A549 (cell line): Measurements from ENCODE around the gene COL4A6. TPM values are rescaled to one million over a fixed set of nuclear protein-coding genes. Genes with fewer than 3 reads are reported as not detected.

ENCODE experiments used
- ATAC-seq, 2 experiments: fragments of 200-7000 bp in 1 of 2; fragments of >200 bp in 1 of 2; cut with Nextera tagmentation in 1 of 2; cut with Tn5 transposase in 1 of 2; 3 replicates each; pipeline versions ENCODE4 v1.8.0 to v1.9.1; 2018 to 2020; ENCODE audit warnings: mild to moderate bottlenecking in 1 of 2, moderate library complexity in 1 of 2
- CTCF ChIA-PET: fragments of 300-600 bp; sonication (Branson Sonifier 250); formaldehyde crosslinking; extraction: SDS; loops from one replicate; lab custom pipeline; 2021; ENCODE audit warnings: antibody characterized with exemption, inconsistent platforms; lab: Yijun Ruan, JAX
- POLR2A ChIA-PET: fragments of 350-600 bp; formaldehyde crosslinking; extraction: SDS; loops from one replicate; lab custom pipeline; 2021; ENCODE audit warnings: antibody characterized with exemption, inconsistent platforms; lab: Yijun Ruan, JAX
- DNase-seq, 2 experiments: peaks; one replicate each; pipeline versions ENCODE4 v3.0.0 to v3.0.0-alpha.2; 2011 to 2016; ENCODE audit warnings: low read depth in 1 of 2, low spot score in 1 of 2
- FAIRE-seq: peaks from 2 replicates; lab custom pipeline; 2011; peaks lifted over from hg19 to GRCh38; lab: Jason Lieb, UNC
- H3K27ac ChIP-seq, 2 experiments: fragments of >200 bp; sonication (Bioruptor Twin); formaldehyde crosslinking; 3 replicates each; pipeline ENCODE4 v1.5.1; 2016 to 2017
- H3K4me1 ChIP-seq: fragments of >200 bp; sonication (Bioruptor Twin); formaldehyde crosslinking; 3 replicates; pipeline ENCODE4 v1.6.1; 2016
- H3K4me2 ChIP-seq: fragments of >200 bp; sonication (Bioruptor Twin); formaldehyde crosslinking; 3 replicates; pipeline ENCODE4 v1.6.1; 2016
- H3K4me3 ChIP-seq: fragments of >200 bp; sonication (Bioruptor Twin); formaldehyde crosslinking; 3 replicates; pipeline ENCODE4 v1.5.1; 2016
- H3K9me3 ChIP-seq: fragments of >200 bp; sonication (Bioruptor Twin); formaldehyde crosslinking; 3 replicates; pipeline ENCODE4 v1.6.1; 2016
- CBX2 ChIP-seq: fragments of 200-600 bp; sonication (generic); IDR thresholded peaks from 2 replicates; pipeline ENCODE4 v1.6.1; 2016; ENCODE audit warnings: low read depth, mild to moderate bottlenecking, borderline replicate concordance
- CEBPB ChIP-seq, 2 experiments: fragments of >200 bp in 1 of 2; sonication (Bioruptor Twin) in 1 of 2; formaldehyde crosslinking in 1 of 2; IDR thresholded peaks; 2 replicates each; pipeline ENCODE4 v1.6.1; 2012 to 2016
- CHD2 ChIP-seq: fragments of 150-350 bp; IDR thresholded peaks from 2 replicates; pipeline ENCODE4 v1.6.1; 2014; ENCODE audit warnings: low read length; ENCODE audit not compliant: partially characterized antibody
- EHF ChIP-seq: fragments of 250-450 bp; sonication (Bioruptor Pico); IDR thresholded peaks from 2 replicates; pipeline ENCODE4 v1.5.0; 2020; ENCODE audit warnings: mild to moderate bottlenecking
- EHMT2 ChIP-seq: fragments of 200-600 bp; sonication (generic); IDR thresholded peaks from 2 replicates; pipeline ENCODE4 v1.6.1; 2016; ENCODE audit warnings: antibody characterized with exemption, low read depth, mild to moderate bottlenecking, moderate library complexity
- EP300 ChIP-seq, 2 experiments: fragments of >200 bp; sonication (Bioruptor Twin); formaldehyde crosslinking; IDR thresholded peaks; 2 replicates in 1 of 2; 3 replicates in 1 of 2; pipeline ENCODE4 v1.6.1; 2016 to 2017
- FOSL2 ChIP-seq, 2 experiments: fragments of 450-650 bp in 1 of 2; fragments of >200 bp in 1 of 2; sonication (Bioruptor Twin) in 1 of 2; formaldehyde crosslinking; IDR thresholded peaks; 2 replicates each; pipeline versions ENCODE4 v1.5.0 to v1.6.1; 2016 to 2020; ENCODE audit warnings: mild to moderate bottlenecking in 1 of 2, moderate library complexity in 1 of 2
- FOXS1 ChIP-seq: fragments of 250-450 bp; sonication (Bioruptor Pico); IDR thresholded peaks from 2 replicates; pipeline ENCODE4 v1.5.0; 2020; ENCODE audit warnings: mild to moderate bottlenecking, moderate library complexity
- GATA3 ChIP-seq: IDR thresholded peaks from 2 replicates; pipeline ENCODE4 v1.6.1; 2012; ENCODE audit warnings: borderline replicate concordance
- HDAC2 ChIP-seq: fragments of 200-600 bp; sonication (generic); IDR thresholded peaks from 2 replicates; pipeline ENCODE4 v1.6.1; 2016
- HOXA7 ChIP-seq: fragments of 250-450 bp; sonication (Bioruptor Pico); IDR thresholded peaks from 2 replicates; pipeline ENCODE4 v1.5.0; 2020; ENCODE audit warnings: mild to moderate bottlenecking, moderate library complexity
- HOXB13 ChIP-seq: fragments of 250-450 bp; sonication (Bioruptor Pico); IDR thresholded peaks from 2 replicates; pipeline ENCODE4 v1.5.0; 2020; ENCODE audit warnings: low read depth, mild to moderate bottlenecking, moderate library complexity
- HOXB5 ChIP-seq: fragments of 250-450 bp; sonication (Bioruptor Pico); IDR thresholded peaks from 2 replicates; pipeline ENCODE4 v1.5.0; 2020; ENCODE audit warnings: mild to moderate bottlenecking, moderate library complexity
- JUN ChIP-seq, 2 experiments: fragments of >200 bp; sonication (Bioruptor Twin); formaldehyde crosslinking; IDR thresholded peaks; 2 replicates in 1 of 2; 3 replicates in 1 of 2; pipeline ENCODE4 v1.6.1; 2016 to 2017
- JUNB ChIP-seq: fragments of >200 bp; sonication (Bioruptor Twin); formaldehyde crosslinking; IDR thresholded peaks from 2 replicates; pipeline ENCODE4 v1.6.1; 2016
- KDM5A ChIP-seq: fragments of 200-600 bp; sonication (generic); IDR thresholded peaks from 2 replicates; pipeline ENCODE4 v1.6.1; 2016; ENCODE audit warnings: antibody characterized with exemption, mild to moderate bottlenecking
- MAFK ChIP-seq: fragments of 450-650 bp; IDR thresholded peaks from 2 replicates; pipeline ENCODE4 v1.6.1; 2014; ENCODE audit not compliant: partially characterized antibody
- NFE2L2 ChIP-seq: fragments of 150-350 bp; conservative IDR thresholded peaks from 2 replicates; pipeline ENCODE4 v1.6.1; 2014; ENCODE audit warnings: low read length
- PHF8 ChIP-seq: fragments of 200-600 bp; sonication (generic); IDR thresholded peaks from 2 replicates; pipeline ENCODE4 v1.6.1; 2016; ENCODE audit warnings: low read depth, mild to moderate bottlenecking, antibody characterized with exemption, moderate library complexity, borderline replicate concordance
- POLR2A ChIP-seq: IDR thresholded peaks from 2 replicates; pipeline ENCODE4 v1.6.1; 2012; ENCODE audit warnings: mild to moderate bottlenecking, low read length
- RAD21 ChIP-seq, 2 experiments: fragments of >200 bp in 1 of 2; sonication (Bioruptor Twin) in 1 of 2; formaldehyde crosslinking in 1 of 2; IDR thresholded peaks in 1 of 2; conservative IDR thresholded peaks in 1 of 2; 2 replicates in 1 of 2; 3 replicates in 1 of 2; pipeline ENCODE4 v1.6.1; 2012 to 2018; ENCODE audit warnings: inconsistent platforms in 1 of 2
- RCOR1 ChIP-seq: fragments of 150-350 bp; IDR thresholded peaks from 2 replicates; pipeline ENCODE4 v1.6.1; 2014; ENCODE audit warnings: antibody characterized with exemption, low read length, low read depth
- RFX5 ChIP-seq: fragments of 450-650 bp; IDR thresholded peaks from 2 replicates; pipeline ENCODE4 v1.7.1; 2014; ENCODE audit warnings: antibody characterized with exemption, mild to moderate bottlenecking, moderate library complexity
- RNF2 ChIP-seq: fragments of 200-600 bp; sonication (generic); IDR thresholded peaks from 2 replicates; pipeline ENCODE4 v1.6.1; 2016; ENCODE audit warnings: low read depth, mild to moderate bottlenecking, antibody characterized with exemption, moderate library complexity, borderline replicate concordance
- SMC3 ChIP-seq: fragments of >200 bp; sonication (Bioruptor Twin); formaldehyde crosslinking; IDR thresholded peaks from 3 replicates; pipeline ENCODE4 v1.6.1; 2018; ENCODE audit warnings: inconsistent platforms
- SREBF2 ChIP-seq: fragments of 450-650 bp; IDR thresholded peaks from 2 replicates; pipeline ENCODE4 v1.6.1; 2014; ENCODE audit warnings: mild to moderate bottlenecking, moderate library complexity
- TFCP2L1 ChIP-seq: fragments of 250-450 bp; sonication (Bioruptor Pico); IDR thresholded peaks from 2 replicates; pipeline ENCODE4 v1.5.0; 2021; ENCODE audit warnings: mild to moderate bottlenecking
- ZC3H11A ChIP-seq: fragments of 450-650 bp; IDR thresholded peaks from 2 replicates; pipeline ENCODE4 v1.6.1; 2014; ENCODE audit warnings: antibody characterized with exemption, mild to moderate bottlenecking
- ZFP36 ChIP-seq: fragments of 450-650 bp; IDR thresholded peaks from 2 replicates; pipeline ENCODE4 v1.6.1; 2014; ENCODE audit warnings: borderline replicate concordance; ENCODE audit not compliant: partially characterized antibody
- ZNF302 ChIP-seq: fragments of 250-450 bp; sonication (Bioruptor Pico); IDR thresholded peaks from 2 replicates; pipeline ENCODE4 v1.9.0; 2021; ENCODE audit warnings: inconsistent platforms, mild to moderate bottlenecking, moderate library complexity
- WGBS: methylation state at CpG from one replicate; pipeline ENCODE4 v1.1.6; 2017; ENCODE audit errors: missing lambda C conversion rate; 5-methylcytosine and 5-hydroxymethylcytosine counted together
- polyA plus RNA-seq, 4 experiments: library from polyadenylated mRNA; depleted of rRNA in 3 of 4; stranded (reverse); fragments of >200 nt; fragmentation: RNase III in 1 of 4; extraction: RNeasy Plus Mini Kit Qiagen cat#74134 plus additional on column Dnase treatment in 1 of 4; gene quantifications; 2 replicates in 3 of 4; 3 replicates in 1 of 4; pipeline ENCODE4 v1.2.3, GENCODE V29; 2011 to 2017
- TF ChIP-seq, protein P1 (sequence below): fragments of >200 bp; sonication (Bioruptor Twin); formaldehyde crosslinking; IDR thresholded peaks from 3 replicates; pipeline ENCODE4 v1.6.1; 2016
- TF ChIP-seq, protein P2 (sequence below): IDR thresholded peaks from 2 replicates; pipeline ENCODE4 v1.6.1; 2012
- TF ChIP-seq, protein P3 (sequence below): fragments of 250-450 bp; sonication (Bioruptor Pico); IDR thresholded peaks from 2 replicates; pipeline ENCODE4 v1.5.0; 2021; ENCODE audit warnings: mild to moderate bottlenecking, moderate library complexity, borderline replicate concordance
- TF ChIP-seq, protein P4 (sequence below): fragments of >200 bp; sonication (Bioruptor Twin); formaldehyde crosslinking; IDR thresholded peaks from 2 replicates; pipeline ENCODE4 v1.6.1; 2016
- TF ChIP-seq, protein P5 (sequence below): fragments of 450-650 bp; IDR thresholded peaks from 2 replicates; pipeline ENCODE4 v1.6.1; 2014; ENCODE audit warnings: antibody characterized with exemption

Gene COL4A6
- polyA plus RNA-seq, 2 of the 4 experiments (the other 2 are of a cell fraction), result 13.0 to 19.8 TPM

DNA sequence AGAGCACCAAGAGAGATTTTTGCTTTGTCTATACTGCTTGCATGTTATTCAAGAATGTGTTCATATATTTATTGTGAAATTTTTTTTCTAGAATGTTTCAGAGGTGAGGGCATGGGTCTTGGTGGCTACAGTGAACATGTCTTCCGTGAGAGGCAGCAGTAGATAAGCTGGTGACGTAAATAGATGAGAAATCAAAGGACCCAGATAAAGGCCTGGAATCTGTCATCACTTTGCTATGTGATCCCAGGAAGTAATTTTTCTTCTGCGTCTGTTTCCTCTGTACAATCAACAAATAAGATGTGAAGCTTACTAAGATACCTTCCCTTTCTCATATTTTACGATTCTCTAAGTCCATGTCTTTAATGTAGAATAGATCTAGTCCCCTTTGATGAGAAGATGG is 129.1 kb downstream of the COL4A6 start:
- H3K4me2 ChIP-seq, result peak overlapping the region; percentile 51
- POLR2A ChIA-PET, result interaction anchor here (1.1 to 2.6 kb wide), 2 partner anchors 91 to 130 kb away, joined by 3 to 9 read pairs; partner anchors contain the start of gene COL4A5
- peak overlapping the region; percentile 84 to 90 for H3K27ac ChIP-seq
- no peaks in the 10 kb centered on the region for H3K9me3 ChIP-seq
- H3K4me3 ChIP-seq, result no peak overlapping the region
- peaks cover 85% of the 10 kb centered on the region for H3K4me1 ChIP-seq
- CTCF ChIA-PET, result no interaction called here
- 2% methylated on average over 4 of the region's 4 CpGs for WGBS
- DNase-seq (peak; percentile 55 to 92), ATAC-seq (peak; percentile 86 to 93), FAIRE-seq (peak; percentile 100)
- TF ChIP-seq RFX5, result no peak
- TF ChIP-seq NFE2L2, result no peak
- peak; percentile 87 for TF ChIP-seq JUNB
- TF ChIP-seq RAD21 (conservative IDR thresholded peaks at IDR 0.05 in 1 of 2, IDR thresholded peaks at IDR 0.05 in 1 of 2), result no peak; a peak in 1 of 5 replicates
- no peak for TF ChIP-seq FOXS1 (CRISPR knock-in tag)
- no peak for TF ChIP-seq HDAC2
- no peak for TF ChIP-seq RNF2
- TF ChIP-seq HOXA7 (CRISPR knock-in tag), result no peak
- no peak for TF ChIP-seq EHF (CRISPR knock-in tag)
- TF ChIP-seq POLR2A, result no peak
- no peak for TF ChIP-seq KDM5A
- TF ChIP-seq, protein P1, sequence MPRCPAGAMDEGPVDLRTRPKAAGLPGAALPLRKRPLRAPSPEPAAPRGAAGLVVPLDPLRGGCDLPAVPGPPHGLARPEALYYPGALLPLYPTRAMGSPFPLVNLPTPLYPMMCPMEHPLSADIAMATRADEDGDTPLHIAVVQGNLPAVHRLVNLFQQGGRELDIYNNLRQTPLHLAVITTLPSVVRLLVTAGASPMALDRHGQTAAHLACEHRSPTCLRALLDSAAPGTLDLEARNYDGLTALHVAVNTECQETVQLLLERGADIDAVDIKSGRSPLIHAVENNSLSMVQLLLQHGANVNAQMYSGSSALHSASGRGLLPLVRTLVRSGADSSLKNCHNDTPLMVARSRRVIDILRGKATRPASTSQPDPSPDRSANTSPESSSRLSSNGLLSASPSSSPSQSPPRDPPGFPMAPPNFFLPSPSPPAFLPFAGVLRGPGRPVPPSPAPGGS, result peak; percentile 67; the same call in 1 of the 3 replicates
- peak; percentile 85 to 90; a peak in 4 of 5 replicates for TF ChIP-seq EP300 (IDR thresholded peaks at IDR 0.05)
- peak; percentile 26; the same call in 1 of the 2 replicates for TF ChIP-seq HOXB5 (CRISPR knock-in tag)
- no peak for TF ChIP-seq CHD2
- TF ChIP-seq SREBF2, result no peak
- peak; percentile 80 to 88; a peak in 4 of 5 replicates for TF ChIP-seq JUN (IDR thresholded peaks at IDR 0.05)
- TF ChIP-seq TFCP2L1, result no peak
- no peak for TF ChIP-seq RCOR1
- TF ChIP-seq MAFK, result no peak
- no peak for TF ChIP-seq CBX2
- peak; percentile 26; the same call in 2 of the 3 replicates for TF ChIP-seq SMC3
- no peak for TF ChIP-seq HOXB13 (CRISPR knock-in tag)
- peak; percentile 51 to 65 for TF ChIP-seq CEBPB (IDR thresholded peaks at IDR 0.05)
- no peak for TF ChIP-seq EHMT2
- no peak for TF ChIP-seq ZNF302
- TF ChIP-seq ZC3H11A, result no peak
- TF ChIP-seq, protein P2, sequence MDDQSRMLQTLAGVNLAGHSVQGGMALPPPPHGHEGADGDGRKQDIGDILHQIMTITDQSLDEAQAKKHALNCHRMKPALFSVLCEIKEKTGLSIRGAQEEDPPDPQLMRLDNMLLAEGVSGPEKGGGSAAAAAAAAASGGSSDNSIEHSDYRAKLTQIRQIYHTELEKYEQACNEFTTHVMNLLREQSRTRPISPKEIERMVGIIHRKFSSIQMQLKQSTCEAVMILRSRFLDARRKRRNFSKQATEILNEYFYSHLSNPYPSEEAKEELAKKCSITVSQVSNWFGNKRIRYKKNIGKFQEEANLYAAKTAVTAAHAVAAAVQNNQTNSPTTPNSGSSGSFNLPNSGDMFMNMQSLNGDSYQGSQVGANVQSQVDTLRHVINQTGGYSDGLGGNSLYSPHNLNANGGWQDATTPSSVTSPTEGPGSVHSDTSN, result peak; percentile 40; the same call in 1 of the 2 replicates
- TF ChIP-seq, protein P3, sequence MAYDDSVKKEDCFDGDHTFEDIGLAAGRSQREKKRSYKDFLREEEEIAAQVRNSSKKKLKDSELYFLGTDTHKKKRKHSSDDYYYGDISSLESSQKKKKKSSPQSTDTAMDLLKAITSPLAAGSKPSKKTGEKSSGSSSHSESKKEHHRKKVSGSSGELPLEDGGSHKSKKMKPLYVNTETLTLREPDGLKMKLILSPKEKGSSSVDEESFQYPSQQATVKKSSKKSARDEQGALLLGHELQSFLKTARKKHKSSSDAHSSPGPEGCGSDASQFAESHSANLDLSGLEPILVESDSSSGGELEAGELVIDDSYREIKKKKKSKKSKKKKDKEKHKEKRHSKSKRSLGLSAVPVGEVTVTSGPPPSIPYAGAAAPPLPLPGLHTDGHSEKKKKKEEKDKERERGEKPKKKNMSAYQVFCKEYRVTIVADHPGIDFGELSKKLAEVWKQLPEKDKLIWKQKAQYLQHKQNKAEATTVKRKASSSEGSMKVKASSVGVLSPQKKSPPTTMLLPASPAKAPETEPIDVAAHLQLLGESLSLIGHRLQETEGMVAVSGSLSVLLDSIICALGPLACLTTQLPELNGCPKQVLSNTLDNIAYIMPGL, result no peak
- no peak for TF ChIP-seq PHF8
- TF ChIP-seq GATA3, result peak; percentile 97
- TF ChIP-seq FOSL2 (IDR thresholded peaks at IDR 0.05), result peak; percentile 60
- peak; percentile 84 for TF ChIP-seq FOSL2 (CRISPR knock-in tag; IDR thresholded peaks at IDR 0.05)
- TF ChIP-seq, protein P4, sequence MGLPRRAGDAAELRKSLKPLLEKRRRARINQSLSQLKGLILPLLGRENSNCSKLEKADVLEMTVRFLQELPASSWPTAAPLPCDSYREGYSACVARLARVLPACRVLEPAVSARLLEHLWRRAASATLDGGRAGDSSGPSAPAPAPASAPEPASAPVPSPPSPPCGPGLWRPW, result no peak
- no peak for TF ChIP-seq ZFP36
- TF ChIP-seq, protein P5, sequence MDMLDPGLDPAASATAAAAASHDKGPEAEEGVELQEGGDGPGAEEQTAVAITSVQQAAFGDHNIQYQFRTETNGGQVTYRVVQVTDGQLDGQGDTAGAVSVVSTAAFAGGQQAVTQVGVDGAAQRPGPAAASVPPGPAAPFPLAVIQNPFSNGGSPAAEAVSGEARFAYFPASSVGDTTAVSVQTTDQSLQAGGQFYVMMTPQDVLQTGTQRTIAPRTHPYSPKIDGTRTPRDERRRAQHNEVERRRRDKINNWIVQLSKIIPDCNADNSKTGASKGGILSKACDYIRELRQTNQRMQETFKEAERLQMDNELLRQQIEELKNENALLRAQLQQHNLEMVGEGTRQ, result no peak
